Chondrocyte (in vitro differentiated cells): ENCODE data around the gene SCARF1. TPM values are rescaled to one million over a fixed set of nuclear protein-coding genes. Genes with fewer than 3 reads are reported as not detected.

Source experiments
- DNase-seq: peaks from one replicate; pipeline ENCODE4 v3.0.0; 2021; ENCODE audit warnings: mixed read lengths, low spot score
- H3K27ac Mint-ChIP-seq: one replicate; pipeline ENCODE4 v1.8.0; 2021; ENCODE audit warnings: mild to moderate bottlenecking, moderate library complexity, mixed read lengths; ENCODE audit not compliant: unreplicated experiment
- H3K27me3 Mint-ChIP-seq: 2 replicates; pipeline ENCODE4 v1.8.0; 2021; ENCODE audit warnings: low read depth, mixed read lengths
- H3K36me3 Mint-ChIP-seq: 2 replicates; pipeline ENCODE4 v1.8.0; 2021; ENCODE audit warnings: low read depth, mixed read lengths
- H3K4me1 Mint-ChIP-seq: 2 replicates; pipeline ENCODE4 v1.8.0; 2021; ENCODE audit warnings: low read depth, mild to moderate bottlenecking, mixed read lengths
- H3K4me3 Mint-ChIP-seq: one replicate; pipeline ENCODE4 v1.8.0; 2021; ENCODE audit warnings: mild to moderate bottlenecking, moderate library complexity, mixed read lengths; ENCODE audit not compliant: unreplicated experiment
- H3K9me3 Mint-ChIP-seq: 2 replicates; pipeline ENCODE4 v1.8.0; 2021; ENCODE audit warnings: low read depth, mixed read lengths
- CTCF ChIP-seq: fragments of 200-600 bp; sonication (generic); IDR thresholded peaks from 2 replicates; pipeline ENCODE4 v1.5.0; 2021; ENCODE audit warnings: antibody characterized with exemption, mild to moderate bottlenecking, moderate library complexity
- total RNA-seq: library from RNA; stranded (reverse); gene quantifications from 3 replicates; pipeline ENCODE4 v1.2.1, GENCODE V29; 2021

Gene SCARF1
- total RNA-seq, 1 donor from 2014 or later = 0.42 TPM

GRCh38 chr17:1590747-1591473, 54.6 kb downstream of the SCARF1 start:
- Mint-ChIP-seq H3K27me3 (no peaks in the 10 kb centered on the region), H3K4me1 (peaks cover 39% of the 10 kb centered on the region), H3K36me3 (no peaks in the 10 kb centered on the region), H3K4me3 (no peak overlapping the region), H3K9me3 (no peaks in the 10 kb centered on the region), H3K27ac (no peak overlapping the region)
- TF ChIP-seq CTCF = no peak
- no peak for DNase-seq

- H3K27me3 Mint-ChIP-seq = no peaks in the 10 kb centered on the region
- peak overlapping the region; percentile 79 for H3K27ac Mint-ChIP-seq
- H3K9me3 Mint-ChIP-seq = no peaks in the 10 kb centered on the region
- H3K36me3 Mint-ChIP-seq = no peaks in the 10 kb centered on the region
- no peak for TF ChIP-seq CTCF
- no peak for DNase-seq
- H3K4me1 Mint-ChIP-seq = peaks cover 44% of the 10 kb centered on the region
- no peak overlapping the region for H3K4me3 Mint-ChIP-seq
Observed at GRCh38 chr17:1590029-1590746, 55.3 kb downstream of the SCARF1 start.

- peak overlapping the region; percentile 79 for H3K27ac Mint-ChIP-seq
- no peaks in the 10 kb centered on the region for H3K36me3 Mint-ChIP-seq
- no peaks in the 10 kb centered on the region for H3K9me3 Mint-ChIP-seq
- no peaks in the 10 kb centered on the region for H3K27me3 Mint-ChIP-seq
- peaks cover 44% of the 10 kb centered on the region for H3K4me1 Mint-ChIP-seq
- H3K4me3 Mint-ChIP-seq = no peak overlapping the region
- DNase-seq = no peak
- TF ChIP-seq CTCF = no peak
Observed at GRCh38 chr17:1588821-1589585, 56.5 kb downstream of the SCARF1 start.

- Mint-ChIP-seq H3K27me3 (no peaks in the 10 kb centered on the region), H3K36me3 (no peaks in the 10 kb centered on the region), H3K4me3 (no peak overlapping the region), H3K27ac (no peak overlapping the region), H3K4me1 (peaks cover 21% of the 10 kb centered on the region), H3K9me3 (no peaks in the 10 kb centered on the region)
- DNase-seq = no peak
- no peak for TF ChIP-seq CTCF
Observed at GRCh38 chr17:1584167-1584566, 61.4 kb downstream of the SCARF1 start.

Other genes starting within 250 kb of the SCARF1 start
- gene YWHAE, start 245.5 kb downstream of the SCARF1 start, total RNA-seq = 362 to 407 TPM (median 372 TPM) in 3 replicates
- 65.8 to 70.4 TPM (median 70.4 TPM) in 3 replicates for gene CRK, start 189.5 kb downstream of the SCARF1 start, total RNA-seq
- gene MYO1C, start 153.0 kb downstream of the SCARF1 start, total RNA-seq = 216 to 329 TPM (median 329 TPM) in 3 replicates
- 30.2 to 35.3 TPM (median 34.3 TPM) in 3 replicates for gene INPP5K, start 129.1 kb downstream of the SCARF1 start, total RNA-seq
- 60.7 to 69.1 TPM (median 68.2 TPM) in 3 replicates for gene PITPNA, start 82.9 kb downstream of the SCARF1 start, total RNA-seq
- gene SLC43A2, start 16.9 kb downstream of the SCARF1 start, total RNA-seq = 3.0 to 3.7 TPM (median 3.3 TPM) in 3 replicates
- gene RILP, start 4.1 kb upstream of the SCARF1 start, total RNA-seq = 1.8 to 2.0 TPM (median 1.8 TPM) in 3 replicates
- 164 to 235 TPM (median 164 TPM) in 3 replicates for gene PRPF8, start 39.1 kb upstream of the SCARF1 start, total RNA-seq
- 5.6 to 9.5 TPM (median 9.2 TPM) in 3 replicates for gene TLCD2, start 64.6 kb upstream of the SCARF1 start, total RNA-seq
- 14.8 to 18.6 TPM (median 16.2 TPM) in 3 replicates for gene WDR81, start 79.0 kb upstream of the SCARF1 start, total RNA-seq
- gene SERPINF2, start 97.1 kb upstream of the SCARF1 start, total RNA-seq = 0.15 to 0.24 TPM (median 0.15 TPM) in 3 replicates
- gene SERPINF1, start 116.3 kb upstream of the SCARF1 start, total RNA-seq = 14.6 to 69.2 TPM (median 15.2 TPM) in 3 replicates
- gene SMYD4, start 184.2 kb upstream of the SCARF1 start, total RNA-seq = 8.4 to 12.4 TPM (median 10.7 TPM) in 3 replicates
- gene RPA1, start 184.3 kb upstream of the SCARF1 start, total RNA-seq = 56.6 to 92.6 TPM (median 57.6 TPM) in 3 replicates